Pancreas (tissue), 10 donors: ENCODE data around the gene RIPOR3. TPM values are rescaled to one million over a fixed set of nuclear protein-coding genes. Genes with fewer than 3 reads are reported as not detected.
A peak's percentile ranks its signal among the peaks of the same experiment; 100 is the strongest.

Source experiments
- ATAC-seq, 4 donors: fragments of 200-7000 bp; cut with Tn5 transposase; one replicate each; pipeline versions ENCODE4 v1.8.0 to v1.9.1; 2020; ENCODE audit warnings: mild to moderate bottlenecking in 4 of 4, moderate library complexity in 4 of 4
- DNase-seq, 6 donors: peaks; one replicate each; pipeline ENCODE4 v3.0.0-alpha.2; 2020
- FAIRE-seq: peaks from 2 replicates; lab custom pipeline; 2012; peaks lifted over from hg19 to GRCh38; lab: Jason Lieb, UNC
- H3K27ac ChIP-seq, 4 donors: fragments of 200-600 bp; sonication (generic); 1 replicate in 3 of 4; 2 replicates in 1 of 4; pipeline versions ENCODE4 v1.5.0 to v1.8.0; 2020
- H3K27me3 ChIP-seq, 4 donors: fragments of 200-600 bp; one replicate each; pipeline ENCODE4 v1.8.0; 2021
- H3K36me3 ChIP-seq, 3 donors: fragments of 200-600 bp; sonication (generic) in 1 of 3; one replicate each; pipeline versions ENCODE4 v1.5.0 to v1.8.0; 2020 to 2021
- H3K4me1 ChIP-seq, 3 donors: fragments of 200-600 bp; one replicate each; pipeline ENCODE4 v1.8.0; 2021
- H3K4me3 ChIP-seq, 4 donors: fragments of 200-600 bp; sonication (generic) in 2 of 4; one replicate each; pipeline versions ENCODE4 v1.5.0 to v1.8.0; 2020 to 2021
- H3K9me3 ChIP-seq, 4 donors: fragments of 200-600 bp; one replicate each; pipeline ENCODE4 v1.8.0; 2021
- CTCF ChIP-seq, 4 donors: fragments of 200-600 bp; sonication (generic) in 3 of 4; IDR thresholded peaks; one replicate each; pipeline versions ENCODE4 v1.5.0 to v1.8.0; 2021; ENCODE audit warnings: antibody characterized with exemption in 4 of 4
- WGBS, 2 donors: extraction: QIAGEN DNeasy Blood & Tissue Kit; methylation state at CpG; one replicate each; pipeline ENCODE4 v1.1.7; 2013; 5-methylcytosine and 5-hydroxymethylcytosine counted together
- intact Hi-C, 3 donors: fragments of 100-400 bp; cut with DNase I; formaldehyde crosslinking; loops; one replicate each; pipeline versions ENCODE4 v1.11.1 to v1.14.2; 2022
- polyA plus RNA-seq, 2 donors: library from polyadenylated mRNA; stranded (reverse); fragments of 200-250 nt; gene quantifications; one replicate each; pipeline ENCODE4 v1.2.3, GENCODE V29; 2013
- total RNA-seq, 6 donors: library from RNA; stranded (reverse); fragmentation: NEBNext Ultra II Directional in 4 of 6; extraction: Animal tissue kit (Norgen Biotek cat#: 25700) in 4 of 6; gene quantifications; one replicate each; pipeline versions ENCODE4 v1.2.1 to v1.2.4, GENCODE V29; 2021 to 2023
- donor health status: healthy with polysubstance abuse.
- donor health status: DM: no; HTN: no; CAD: no; lungs with moderate emphysema.
- donor health status: DM: no; HTN: no; CAD: no.
- donor health status: control.
- donor health status: control.
- donor health status: Bipolar disorder and iron deficiency.
- donor health status: DM: yes; HTN: yes; CAD: no.
- donor health status: DM: no; HTN: no; CAD: no.
- donor health status: DM: no; HTN: no; CAD: no.
- donor health status: DM: yes; HTN: yes; CAD: no.

Gene RIPOR3
- total and polyA plus RNA-seq, 8 donors, result 0.67 to 11.3 (median 2.1) TPM

- Histone ChIP-seq H3K36me3 (no peaks in the 10 kb centered on the region), H3K4me3 (no peak overlapping the region), H3K27me3 (no peaks in the 10 kb centered on the region), H3K9me3 (no peaks in the 10 kb centered on the region), H3K27ac (peak overlapping the region in 1 of 4 donors; percentile 40), H3K4me1 (peaks cover 13 to 24% (median 24%) of the 10 kb centered on the region in 3 donors)
- TF ChIP-seq CTCF (IDR thresholded peaks at IDR 0.05), result no peak
- intact Hi-C loops, result no loop called here
- no peak for DNase-seq
- FAIRE-seq, result no peak
- 73 to 75% methylated on average over 9 of the region's 9 CpGs for WGBS, 2 donors
- ATAC-seq, result no peak
Observed at GRCh38 chr20:50734730-50735679, 43.7 kb upstream of the RIPOR3 start.

- Histone ChIP-seq H3K4me1 (peaks cover 25 to 36% (median 36%) of the 10 kb centered on the region in 3 donors), H3K9me3 (no peaks in the 10 kb centered on the region), H3K27me3 (no peaks in the 10 kb centered on the region), H3K4me3 (peak overlapping the region in 2 of 4 donors; percentile 73 to 96), H3K36me3 (no peaks in the 10 kb centered on the region), H3K27ac (peak overlapping the region in 2 of 4 donors; percentile 94 to 97)
- intact Hi-C loops, result no loop called here
- FAIRE-seq (no peak), ATAC-seq (no peak), DNase-seq (no peak)
- WGBS, 2 donors, result 9 to 12% methylated on average over 1 of the region's 1 CpG
- TF ChIP-seq CTCF (IDR thresholded peaks at IDR 0.05), result no peak
Observed at GRCh38 chr20:50733644-50734349, 42.5 kb upstream of the RIPOR3 start.

- peaks cover 40 to 49% (median 42%) of the 10 kb centered on the region in 3 donors for H3K4me1 ChIP-seq
- H3K27ac ChIP-seq, result peak overlapping the region; percentile 85 to 97 (median 96)
- intact Hi-C loops, result no loop called here
Observed at GRCh38 chr20:50731930-50732690, 40.8 kb upstream of the RIPOR3 start.

More at GRCh38 chr20:50731930-50732690, 40.8 kb upstream of the RIPOR3 start:
- H3K9me3 ChIP-seq, result no peaks in the 10 kb centered on the region
- ATAC-seq (peak in 2 of 4 donors; percentile 1 to 2), DNase-seq (no peak), FAIRE-seq (no peak)
- no peaks in the 10 kb centered on the region for H3K27me3 ChIP-seq
- H3K4me3 ChIP-seq, result peak overlapping the region; percentile 71 to 98 (median 84)
- no peak for TF ChIP-seq CTCF (IDR thresholded peaks at IDR 0.05)
- WGBS, 2 donors, result 3% methylated on average over 29 of the region's 29 CpGs
- no peaks in the 10 kb centered on the region for H3K36me3 ChIP-seq
